IPS-NIHi11 (cell line): Measurements from ENCODE around the gene UGGT2.
"Not testable (repeated sequence)": the region's sequence is repeated elsewhere in the genome, so short reads cannot be mapped to it uniquely, and the experiment has no call there.

Source experiments
- DNase-seq: peaks from one replicate; pipeline ENCODE4 v3.0.0; 2012; ENCODE audit warnings: mixed read lengths, low spot score

Gene UGGT2

DNA sequence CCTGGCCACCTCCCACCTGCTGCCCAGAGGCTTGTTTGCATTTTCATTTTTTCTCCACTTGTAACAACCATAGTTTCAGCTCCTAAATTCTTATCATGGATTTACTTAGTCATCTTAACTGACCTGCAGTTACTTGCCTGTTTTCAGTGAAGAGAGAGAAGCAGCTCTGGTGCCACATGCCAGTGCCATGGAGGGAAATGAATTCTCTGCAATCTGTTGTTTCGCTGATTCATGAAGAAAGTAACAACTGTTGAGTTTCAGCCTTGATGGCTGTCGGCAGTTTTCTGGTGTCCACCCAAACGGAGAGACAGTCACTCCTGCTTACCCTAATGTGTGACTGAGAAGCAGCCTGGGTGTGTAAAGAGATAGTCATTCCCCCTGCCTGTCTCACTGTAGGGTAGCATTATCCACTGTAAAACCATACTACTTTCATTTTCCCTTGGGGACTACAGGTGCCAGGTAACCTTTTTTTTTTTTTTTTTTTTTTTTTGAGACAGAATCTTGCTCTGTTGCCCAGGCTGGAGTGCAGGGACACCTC is 260.1 kb downstream of the UGGT2 start:
- DNase-seq, result no peak

DNA sequence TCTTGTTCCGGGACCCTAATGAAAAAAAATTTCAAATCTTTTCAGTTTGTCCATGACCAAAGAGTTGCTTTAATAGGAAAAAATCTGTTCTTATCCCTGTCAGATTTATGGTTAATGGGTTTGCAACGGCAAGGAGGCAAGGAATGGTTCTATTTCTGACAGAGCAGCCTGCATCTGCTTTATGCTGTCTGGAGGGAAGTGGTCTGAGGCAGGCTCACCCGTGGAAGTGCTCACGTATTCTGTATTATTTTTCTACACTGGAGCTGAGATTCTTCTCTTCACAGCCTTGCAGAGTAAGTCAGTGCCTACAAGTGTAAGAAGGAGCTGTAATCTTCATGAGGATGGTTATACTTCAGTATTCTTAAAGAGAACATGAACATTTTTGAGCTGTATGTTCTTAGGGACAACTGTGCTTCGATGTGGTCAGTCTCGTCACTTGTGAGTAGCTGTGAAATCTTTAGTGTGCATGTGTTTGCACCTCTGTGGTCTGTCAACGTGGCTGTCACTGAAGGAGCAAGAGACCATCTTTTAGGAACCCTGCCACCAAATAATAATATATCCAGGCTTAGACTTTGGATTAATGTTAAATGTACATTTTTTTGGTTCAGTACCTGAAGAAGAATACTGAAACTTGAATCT is 262.0 kb downstream of the UGGT2 start:
- no peak for DNase-seq

DNA sequence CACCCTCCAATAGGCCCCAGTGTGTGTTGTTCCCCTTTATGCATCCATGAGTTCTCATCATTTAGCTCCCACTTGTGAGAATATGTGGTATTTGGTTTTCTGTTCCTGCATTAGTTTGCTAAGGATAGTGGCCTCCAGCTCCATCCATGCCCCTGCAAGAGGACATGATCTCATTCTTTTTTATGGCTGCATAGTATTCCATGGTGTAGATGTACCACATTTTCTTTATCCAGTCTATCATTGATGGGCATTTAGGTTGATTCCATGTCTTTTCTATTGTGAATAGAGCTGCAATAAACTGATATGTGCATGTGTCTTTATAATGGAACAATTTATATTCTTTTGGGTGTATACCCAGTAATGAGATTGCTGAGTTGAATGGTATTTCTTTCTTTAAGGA is 263.9 kb downstream of the UGGT2 start:
- not testable (repeated sequence) for DNase-seq

DNA sequence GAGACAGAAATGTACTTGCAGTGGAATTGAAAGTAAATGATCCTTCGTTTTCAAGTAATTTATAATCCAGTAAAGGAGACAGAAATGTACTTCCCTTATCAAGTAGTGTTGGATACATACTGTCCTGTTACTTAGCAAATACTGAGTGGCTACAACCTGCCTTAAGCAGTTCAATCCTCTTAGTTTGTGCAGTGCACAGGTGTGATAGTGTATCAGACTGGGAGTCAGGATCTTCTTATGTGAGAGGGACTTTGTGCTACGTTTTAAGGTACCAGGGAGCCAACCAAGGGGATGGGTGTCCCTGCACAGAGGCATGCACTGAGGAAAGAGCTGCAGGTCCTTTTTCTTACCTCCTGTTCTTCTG is 265.1 kb downstream of the UGGT2 start:
- DNase-seq, result no peak

DNA sequence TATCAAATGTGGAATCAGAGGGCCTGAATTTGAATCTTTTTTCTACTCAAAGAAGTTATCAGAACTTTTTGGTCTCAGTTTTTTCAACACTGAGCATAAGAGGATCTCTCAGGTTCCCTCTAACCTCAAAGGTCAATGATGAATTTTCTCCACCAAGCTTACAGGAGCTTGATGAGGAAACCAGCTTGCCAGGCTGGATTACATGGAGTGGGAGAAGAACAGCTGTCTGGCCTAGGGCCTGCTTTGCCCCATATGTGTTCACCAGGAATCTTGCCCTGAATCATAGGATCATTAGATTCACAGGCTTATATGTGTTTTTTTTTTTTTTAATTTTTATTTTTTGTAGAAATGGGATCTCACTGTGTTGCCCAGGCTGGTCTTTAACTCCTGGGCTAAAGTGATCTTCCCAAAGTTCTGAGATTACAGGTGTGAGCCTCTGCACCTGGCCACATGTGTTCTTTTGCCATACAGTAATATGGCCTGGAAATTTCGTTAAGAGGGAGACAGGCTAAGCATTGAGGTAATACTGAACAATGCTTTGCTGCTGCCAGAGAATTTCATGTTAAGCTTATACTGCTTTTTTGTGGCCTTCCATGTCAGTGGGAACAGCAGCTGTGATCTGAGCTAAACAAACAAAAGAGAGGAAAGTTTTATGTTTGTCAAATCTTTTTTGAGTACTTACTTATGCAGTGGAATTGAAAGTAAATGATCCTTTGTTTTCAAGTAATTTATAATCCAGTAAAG is 265.7 kb downstream of the UGGT2 start:
- DNase-seq, result no peak

DNA sequence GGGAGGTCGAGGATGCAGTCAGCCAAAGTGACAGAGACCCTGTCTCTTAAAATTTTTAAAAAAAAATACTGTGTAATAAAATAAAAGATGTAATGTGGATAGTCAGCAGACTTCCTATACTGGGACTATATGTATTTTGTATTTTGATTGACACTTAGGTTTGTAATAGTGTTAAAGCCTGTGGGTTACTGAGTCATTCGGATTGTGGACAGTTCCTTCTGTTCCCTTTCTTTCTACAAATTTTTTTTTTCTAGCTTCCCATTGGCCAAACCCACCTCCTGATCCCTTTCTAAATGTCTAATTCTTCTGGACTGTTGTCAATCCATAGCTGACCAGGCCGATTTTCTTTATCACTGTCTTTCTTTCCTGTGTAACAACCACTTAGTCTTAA is 268.3 kb downstream of the UGGT2 start:
- no peak for DNase-seq

DNA sequence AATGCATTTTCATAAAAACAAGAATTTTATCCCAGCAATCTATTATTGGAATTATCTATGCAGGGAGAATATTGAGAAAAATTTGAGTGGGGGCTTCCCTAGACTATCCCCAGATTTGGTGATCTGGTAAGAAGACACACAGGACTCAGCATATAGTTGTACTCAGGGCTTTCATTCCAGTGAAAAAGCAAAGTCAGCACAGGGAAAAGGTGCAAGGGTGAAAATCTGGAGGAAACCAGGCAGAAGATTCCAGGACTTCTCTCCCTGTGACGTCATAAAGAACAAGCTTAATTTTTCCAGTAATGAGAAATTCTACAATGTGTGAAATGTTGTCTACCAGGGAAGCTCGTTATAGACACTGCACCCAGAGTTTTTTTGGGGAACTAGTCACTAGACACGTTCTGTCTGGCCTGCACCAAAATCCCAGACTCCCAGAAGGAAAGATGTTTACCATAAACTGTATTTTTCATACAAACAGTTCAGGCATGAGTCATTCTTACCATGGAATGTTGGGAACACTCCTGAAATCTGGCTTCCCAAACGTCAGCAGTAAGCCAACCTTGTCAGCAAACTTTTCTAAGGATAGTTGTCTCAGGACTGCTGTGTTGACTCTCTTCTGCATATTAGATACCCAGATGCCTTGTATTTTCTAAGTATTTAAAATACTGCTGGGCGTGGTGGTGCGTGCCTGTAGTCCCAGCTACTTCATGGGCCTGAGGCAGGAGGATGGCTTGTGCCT is 268.9 kb downstream of the UGGT2 start:
- no peak for DNase-seq

DNA sequence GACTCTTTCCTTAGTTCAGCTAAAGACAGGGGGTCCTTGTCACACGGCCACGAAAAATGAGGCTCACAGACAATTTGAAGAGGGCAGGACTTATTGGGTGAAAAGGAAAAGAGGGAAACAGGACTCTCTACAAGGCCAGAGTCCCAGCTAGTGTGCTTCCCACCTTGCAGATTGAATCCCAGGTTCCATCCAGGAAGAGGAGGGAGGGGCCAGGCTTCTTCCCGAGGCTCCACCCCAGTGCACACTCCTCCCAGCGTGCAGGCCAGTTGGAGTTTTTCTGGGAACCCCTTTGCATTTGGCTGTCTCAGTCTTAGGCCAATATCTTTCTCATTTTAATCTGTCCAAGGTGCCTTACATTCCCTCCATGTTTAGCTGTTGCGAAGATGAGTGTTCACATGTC is 269.5 kb downstream of the UGGT2 start:
- DNase-seq, result no peak

DNA sequence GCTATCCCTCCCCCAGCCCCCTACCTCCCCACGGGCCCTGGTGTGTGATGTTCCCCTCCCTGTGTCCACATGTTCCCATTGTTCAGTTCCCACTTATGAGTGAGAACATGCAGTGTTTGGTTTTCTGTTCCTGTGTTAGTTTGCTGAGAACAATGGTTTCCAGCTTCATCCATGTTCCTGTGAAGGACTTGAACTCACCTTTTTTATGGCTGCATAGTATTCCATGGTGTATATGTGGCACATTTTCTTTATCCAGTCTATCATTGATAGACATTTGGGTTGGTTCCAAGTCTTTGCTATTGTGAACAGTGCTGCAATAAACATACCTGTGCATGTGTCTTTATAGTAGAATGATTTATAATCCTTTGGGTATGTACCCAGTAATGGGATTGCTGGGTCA is 271.3 kb downstream of the UGGT2 start:
- DNase-seq, result not testable (repeated sequence)

DNA sequence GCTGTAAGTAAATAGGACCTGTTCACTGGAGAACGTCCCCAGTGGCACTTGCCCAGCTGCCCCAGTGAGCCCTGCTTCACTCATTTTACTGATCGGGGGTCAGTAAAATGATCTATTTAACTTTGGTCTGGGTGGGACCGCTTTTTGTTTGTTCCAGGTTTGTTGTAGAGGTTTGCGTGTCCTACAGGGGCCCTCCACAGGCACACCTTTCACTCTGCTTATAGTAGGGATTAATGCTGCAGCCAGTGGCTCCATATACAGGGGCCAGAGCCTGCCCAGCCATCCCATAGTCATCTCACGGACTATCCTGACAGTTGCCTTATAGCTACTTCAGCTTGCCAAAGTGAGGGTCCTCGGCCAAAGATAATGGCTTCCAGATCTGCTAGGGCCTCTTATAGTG is 272.2 kb downstream of the UGGT2 start:
- DNase-seq, result no peak

DNA sequence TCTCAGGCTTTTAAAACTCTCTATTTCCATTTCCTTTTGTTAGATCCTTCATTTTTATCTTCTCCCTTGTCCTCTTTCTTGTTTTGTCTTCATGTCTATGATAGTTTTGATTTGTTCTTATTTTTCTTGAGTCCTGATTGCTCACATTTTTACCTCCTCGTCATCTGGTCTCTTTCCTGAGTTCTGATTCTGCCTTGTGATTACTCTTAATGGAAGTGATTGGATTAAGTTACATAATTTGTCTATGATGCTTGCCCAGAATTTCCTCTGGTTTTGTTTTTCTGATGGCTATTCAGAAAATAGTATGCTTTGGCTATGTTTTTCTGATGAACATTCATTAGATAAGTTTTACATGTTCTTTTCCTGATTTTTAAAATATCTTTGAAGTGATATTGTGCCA is 273.7 kb downstream of the UGGT2 start:
- no peak for DNase-seq

DNA sequence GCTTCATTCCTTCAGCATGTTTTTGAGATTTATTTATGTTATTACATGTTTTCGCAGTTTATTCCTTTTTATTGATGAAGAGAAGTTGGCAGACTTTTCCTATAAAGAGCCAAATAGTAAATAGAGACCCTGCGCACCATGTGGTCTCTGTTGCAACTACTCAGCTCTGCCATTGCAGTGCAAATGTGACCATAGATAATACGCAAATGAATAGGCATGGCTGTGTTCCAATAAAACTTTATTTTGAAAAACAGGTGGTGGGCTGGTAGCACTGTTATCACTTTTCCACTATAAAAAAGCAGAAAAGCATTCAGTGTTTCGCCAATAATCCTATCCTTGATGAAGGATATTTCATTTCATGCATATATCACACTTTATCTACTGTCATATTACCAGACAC is 281.3 kb downstream of the UGGT2 start:
- DNase-seq, result no peak

DNA sequence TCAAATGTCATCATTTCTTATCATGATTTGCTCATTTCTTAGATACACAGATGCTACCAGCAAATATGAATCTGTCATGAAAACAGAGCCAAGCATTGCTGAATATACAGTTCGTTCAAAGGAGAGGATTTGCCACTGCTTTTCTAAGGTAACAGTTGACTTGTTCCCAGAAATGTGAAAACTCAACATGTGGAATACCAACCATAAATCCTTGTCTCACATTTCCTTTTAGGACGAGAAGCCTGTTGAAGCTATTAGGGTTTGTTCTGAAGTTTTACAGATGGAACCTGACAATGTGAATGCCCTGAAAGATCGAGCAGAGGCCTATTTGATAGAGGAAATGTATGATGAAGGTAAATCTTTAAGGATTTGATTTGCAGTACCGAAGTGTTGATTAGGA is 289.6 kb downstream of the UGGT2 start:
- DNase-seq, result no peak

DNA sequence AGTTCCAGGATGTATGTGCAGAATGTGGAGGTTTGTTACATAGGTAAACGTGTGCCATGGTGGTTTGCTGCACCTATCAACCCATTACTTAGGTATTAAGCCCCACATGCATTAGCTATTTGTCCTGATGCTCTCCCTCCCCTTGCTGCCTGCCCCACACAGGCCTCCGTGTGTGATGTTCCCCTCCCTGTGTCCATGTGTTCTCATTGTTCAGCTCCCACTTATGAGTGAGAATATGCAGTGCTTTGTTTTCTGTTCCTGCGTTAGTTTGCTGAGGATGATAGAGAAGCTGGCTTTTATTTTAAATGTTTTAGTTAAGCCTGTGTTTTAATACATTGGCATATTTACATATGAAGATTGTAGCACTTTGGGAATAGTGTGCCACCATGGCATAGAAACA is 290.6 kb downstream of the UGGT2 start:
- not testable (repeated sequence) for DNase-seq

DNA sequence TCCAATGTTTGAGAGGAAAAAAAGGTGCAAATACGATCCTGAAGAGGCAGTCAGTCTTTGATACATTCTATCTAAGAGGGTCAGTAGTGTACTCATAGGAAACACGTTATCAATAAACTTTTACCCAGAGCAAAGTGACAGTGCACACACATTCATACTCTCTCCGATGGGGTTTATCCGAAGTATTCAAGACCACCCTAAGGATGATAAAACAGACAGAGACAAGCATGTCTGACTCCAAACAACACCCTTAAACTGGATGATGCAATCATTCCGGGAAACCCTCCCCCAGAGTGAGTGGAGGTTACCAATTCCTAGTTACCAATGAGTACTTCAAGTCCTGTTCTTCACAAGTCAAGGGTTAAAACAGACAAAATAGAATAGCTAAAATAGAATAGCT is 297.1 kb downstream of the UGGT2 start:
- no peak for DNase-seq

DNA sequence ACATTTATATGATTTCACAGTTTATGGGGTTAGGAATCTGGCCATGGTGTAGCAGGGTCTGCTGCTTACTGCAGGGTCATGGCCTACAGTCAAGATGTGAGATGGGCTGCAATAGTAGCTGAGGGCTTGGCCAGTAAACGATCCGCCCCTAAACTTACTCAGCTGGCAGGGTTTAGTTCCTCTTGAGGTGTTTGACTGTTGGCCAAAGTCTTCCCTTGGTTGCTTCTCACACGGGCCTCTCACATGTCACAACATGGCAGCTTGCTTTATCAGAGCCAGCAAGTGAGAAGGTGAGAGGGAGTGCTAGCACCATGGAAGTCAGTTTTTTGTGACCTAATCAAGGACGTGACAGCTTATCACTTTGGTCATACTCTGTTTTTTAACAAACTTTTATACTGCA is 299.1 kb downstream of the UGGT2 start:
- DNase-seq, result no peak

DNA sequence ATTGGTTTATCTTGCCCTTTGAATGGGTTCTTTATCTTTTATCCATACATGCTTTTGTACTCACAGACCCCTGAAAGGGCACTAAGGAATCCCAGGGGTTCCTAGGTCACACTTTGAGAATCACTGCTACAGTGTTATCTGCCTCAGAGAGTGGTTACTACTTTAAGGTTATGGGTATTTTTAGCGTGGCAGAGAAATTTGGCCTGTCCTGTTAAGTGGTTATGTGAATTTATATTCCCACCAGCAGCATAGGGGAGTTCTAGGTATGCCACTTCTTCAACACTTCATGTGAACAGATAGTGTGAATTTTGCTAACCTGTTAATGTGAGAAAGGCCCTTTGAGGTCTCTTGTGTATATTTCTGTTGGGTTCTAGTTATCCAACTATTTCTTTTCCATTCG is 300.5 kb downstream of the UGGT2 start:
- no peak for DNase-seq
